IMR-90 (cell line): ENCODE data around the gene SLC3A2. TPM values are rescaled to one million over a fixed set of nuclear protein-coding genes. Genes with fewer than 3 reads are reported as not detected.

Experiments used
- ATAC-seq: fragments of 200-7000 bp; cut with Tn5 transposase; 2 replicates; pipeline ENCODE4 v1.9.1; 2020; ENCODE audit warnings: low read depth, mild to moderate bottlenecking, moderate library complexity
- BruUV-seq: library from RNA; stranded (reverse); fragments of 400-500 nt; replicated peaks from 2 replicates; lab custom pipeline; 2021; lab: Mats Ljungman, UMichigan
- CTCF ChIA-PET: fragments of 300-600 bp; formaldehyde crosslinking; extraction: SDS; loops from one replicate; lab custom pipeline; 2021; ENCODE audit warnings: antibody characterized with exemption; lab: Yijun Ruan, JAX
- POLR2A ChIA-PET: fragments of 300-600 bp; sonication (Branson Sonifier 250); formaldehyde crosslinking; loops from one replicate; lab custom pipeline; 2022; ENCODE audit warnings: antibody characterized with exemption; ENCODE audit not compliant: unreplicated experiment; lab: Charles Lee
- DNase-seq: peaks from one replicate; pipeline ENCODE4 v3.0.0; 2013
- H2AFZ ChIP-seq: replicated peaks from 2 replicates; pipeline ENCODE3; 2013; ENCODE audit warnings: low read length, mild to moderate bottlenecking; ENCODE audit not compliant: poor library complexity
- H2AK5ac ChIP-seq: 2 replicates; pipeline ENCODE4 v1.6.1; 2013; ENCODE audit warnings: low read depth, low read length, inconsistent platforms
- H2AK9ac ChIP-seq: replicated peaks from 2 replicates; pipeline ENCODE3; 2013; ENCODE audit warnings: mild to moderate bottlenecking, low read depth, low read length, moderate library complexity; ENCODE audit not compliant: poor library complexity
- H2BK120ac ChIP-seq: 2 replicates; pipeline ENCODE4 v1.6.1; 2013; ENCODE audit warnings: low read depth, low read length, inconsistent platforms
- H2BK15ac ChIP-seq: 3 replicates; pipeline ENCODE4 v1.6.1; 2013; ENCODE audit warnings: low read depth, low read length, inconsistent platforms
- H2BK20ac ChIP-seq: 2 replicates; pipeline ENCODE4 v1.6.1; 2013; ENCODE audit warnings: low read depth, mild to moderate bottlenecking, inconsistent platforms, low read length, moderate library complexity
- H2BK5ac ChIP-seq: 2 replicates; pipeline ENCODE4 v1.6.1; 2013; ENCODE audit warnings: mild to moderate bottlenecking, low read depth, low read length, inconsistent platforms; ENCODE audit not compliant: poor library complexity, severe bottlenecking
- H3K14ac ChIP-seq: replicated peaks from 2 replicates; pipeline ENCODE4 v1.6.1; 2013; ENCODE audit warnings: low read depth, low read length, inconsistent platforms
- H3K18ac ChIP-seq: 2 replicates; pipeline ENCODE4 v1.6.1; 2013; ENCODE audit warnings: low read depth, low read length, control low read depth
- H3K23ac ChIP-seq: 2 replicates; pipeline ENCODE4 v1.6.1; 2013; ENCODE audit warnings: low read depth, low read length, inconsistent platforms
- H3K27ac ChIP-seq: 2 replicates; pipeline ENCODE4 v1.5.1; 2013; ENCODE audit warnings: mild to moderate bottlenecking, control low read depth, low read length; ENCODE audit not compliant: insufficient read depth
- H3K27me3 ChIP-seq: 2 replicates; pipeline ENCODE4 v1.6.1; 2013; ENCODE audit warnings: low read length; ENCODE audit not compliant: control insufficient read depth, insufficient read depth
- H3K36me3 ChIP-seq: 2 replicates; pipeline ENCODE4 v1.6.1; 2013; ENCODE audit warnings: low read length, mixed read lengths; ENCODE audit not compliant: control insufficient read depth, insufficient read depth
- H3K4ac ChIP-seq: 2 replicates; pipeline ENCODE4 v1.6.1; 2013; ENCODE audit warnings: low read depth, low read length, inconsistent platforms
- H3K4me1 ChIP-seq: 2 replicates; pipeline ENCODE4 v1.6.1; 2013; ENCODE audit warnings: low read length, mixed read lengths; ENCODE audit not compliant: control insufficient read depth, insufficient read depth
- H3K4me2 ChIP-seq: 2 replicates; pipeline ENCODE4 v1.6.1; 2013; ENCODE audit warnings: low read depth, mild to moderate bottlenecking, control low read depth, low read length, moderate library complexity
- H3K4me3 ChIP-seq: 2 replicates; pipeline ENCODE4 v1.5.1; 2013; ENCODE audit warnings: low read depth, mild to moderate bottlenecking, control low read depth, low read length, moderate library complexity; ENCODE audit not compliant: insufficient read depth
- H3K56ac ChIP-seq: 2 replicates; pipeline ENCODE4 v1.6.1; 2013; ENCODE audit warnings: low read length, inconsistent platforms; ENCODE audit not compliant: insufficient read depth; ENCODE audit errors: extremely low read depth
- H3K79me1 ChIP-seq, 2 experiments: 2 replicates each; pipeline ENCODE4 v1.6.1; 2013; ENCODE audit warnings: low read length in 2 of 2, inconsistent platforms in 1 of 2, low read depth in 1 of 2
- H3K9ac ChIP-seq: 2 replicates; pipeline ENCODE4 v1.6.1; 2013; ENCODE audit warnings: low read depth, low read length, control low read depth
- H3K9me1 ChIP-seq: 2 replicates; pipeline ENCODE4 v1.6.1; 2013; ENCODE audit warnings: low read length, inconsistent platforms; ENCODE audit not compliant: insufficient read depth
- H3K9me3 ChIP-seq: 2 replicates; pipeline ENCODE4 v1.6.1; 2013; ENCODE audit warnings: low read length; ENCODE audit not compliant: control insufficient read depth, insufficient read depth
- H4K20me1 ChIP-seq: 2 replicates; pipeline ENCODE4 v1.6.1; 2013; ENCODE audit warnings: low read length, inconsistent platforms; ENCODE audit not compliant: insufficient read depth
- H4K5ac ChIP-seq: 2 replicates; pipeline ENCODE4 v1.6.1; 2013; ENCODE audit warnings: mild to moderate bottlenecking, low read depth, low read length, control low read depth
- H4K8ac ChIP-seq, 2 experiments: 2 replicates each; pipeline ENCODE4 v1.6.1; 2013; ENCODE audit warnings: low read depth in 2 of 2, low read length in 2 of 2, control low read depth in 1 of 2, inconsistent platforms in 1 of 2
- H4K91ac ChIP-seq: 2 replicates; pipeline ENCODE4 v1.6.1; 2013; ENCODE audit warnings: low read depth, low read length, inconsistent platforms; ENCODE audit not compliant: insufficient read depth
- BHLHE40 ChIP-seq: fragments of 150-350 bp; IDR thresholded peaks from 2 replicates; pipeline ENCODE4 v1.6.1; 2016; ENCODE audit warnings: mild to moderate bottlenecking, low read depth, low read length
- CEBPB ChIP-seq: IDR thresholded peaks from 2 replicates; pipeline ENCODE4 v1.6.1; 2012; ENCODE audit warnings: low read depth, low read length, improper control_type of control experiment
- CHD1 ChIP-seq: IDR thresholded peaks from 2 replicates; pipeline ENCODE4 v1.6.1; 2012; ENCODE audit warnings: low read depth, low read length, improper control_type of control experiment
- MXI1 ChIP-seq: IDR thresholded peaks from 2 replicates; pipeline ENCODE4 v1.6.1; 2012; ENCODE audit warnings: low read depth, mild to moderate bottlenecking, low read length, moderate library complexity, borderline replicate concordance
- NFE2L2 ChIP-seq: fragments of 150-350 bp; IDR thresholded peaks from 2 replicates; pipeline ENCODE4 v1.6.1; 2016; ENCODE audit warnings: low read depth, mild to moderate bottlenecking, low read length
- POLR2A ChIP-seq: IDR thresholded peaks from 2 replicates; pipeline ENCODE4 v1.6.1; 2012; ENCODE audit warnings: mild to moderate bottlenecking, low read depth, low read length
- RCOR1 ChIP-seq: IDR thresholded peaks from 2 replicates; pipeline ENCODE4 v1.6.1; 2012; ENCODE audit warnings: mild to moderate bottlenecking, low read length, improper control_type of control experiment; ENCODE audit not compliant: insufficient replicate concordance
- SMC3 ChIP-seq: fragments of 150-350 bp; IDR thresholded peaks from 2 replicates; pipeline ENCODE4 v1.6.1; 2016; ENCODE audit warnings: low read depth, mild to moderate bottlenecking, antibody characterized with exemption, low read length, moderate library complexity
- WGBS, 2 experiments: methylation state at CpG; one replicate each; pipeline versions ENCODE4 v1.1.5 to v1.1.7; 2013; ENCODE audit warnings: missing lambda C conversion rate in 2 of 2; ENCODE audit not compliant: insufficient read length in 1 of 2; ENCODE audit errors: extremely low coverage in 2 of 2; 5-methylcytosine and 5-hydroxymethylcytosine counted together
- dilution Hi-C: fragments of 300-500 bp; cut with HindIII; formaldehyde crosslinking; loops from one replicate; pipeline ENCODE4 v1.14.3; 2018; ENCODE audit warnings: low sequenced_read_pairs; ENCODE audit not compliant: unreplicated experiment
- in situ Hi-C: fragments of 300-500 bp; cut with MboI; formaldehyde crosslinking; loops from 3 replicates; pipeline ENCODE4 v1.14.3; 2019; ENCODE audit warnings: low sequenced_read_pairs, inconsistent platforms, mixed read lengths
- intact Hi-C: fragments of 100-400 bp; cut with micrococcal nuclease; formaldehyde crosslinking; loops from 2 replicates; pipeline ENCODE4 v1.10.0; 2022
- polyA plus RNA-seq, 3 experiments: library from polyadenylated mRNA; depleted of rRNA; stranded (reverse); fragments of >200 nt; gene quantifications; 2 replicates each; pipeline ENCODE4 v1.2.3, GENCODE V29; 2012; ENCODE audit warnings: low replicate concordance in 1 of 3
- total RNA-seq: library from RNA; depleted of rRNA; stranded (reverse); fragments of >200 nt; gene quantifications from 2 replicates; pipeline ENCODE4 v1.2.3, GENCODE V29; 2012
- TF ChIP-seq, protein P1 (sequence below): conservative IDR thresholded peaks from 2 replicates; pipeline ENCODE4 v1.5.1; 2012; ENCODE audit warnings: mild to moderate bottlenecking, low read depth, low read length, improper control_type of control experiment
- TF ChIP-seq, protein P2 (sequence below): fragments of 150-350 bp; IDR thresholded peaks from 2 replicates; pipeline ENCODE4 v1.6.1; 2017; ENCODE audit warnings: mild to moderate bottlenecking, antibody characterized with exemption, low read length, low read depth

Gene SLC3A2
- total and polyA plus RNA-seq, 2 of the 4 experiments (the other 2 are of a cell fraction): 140 to 239 TPM

DNA sequence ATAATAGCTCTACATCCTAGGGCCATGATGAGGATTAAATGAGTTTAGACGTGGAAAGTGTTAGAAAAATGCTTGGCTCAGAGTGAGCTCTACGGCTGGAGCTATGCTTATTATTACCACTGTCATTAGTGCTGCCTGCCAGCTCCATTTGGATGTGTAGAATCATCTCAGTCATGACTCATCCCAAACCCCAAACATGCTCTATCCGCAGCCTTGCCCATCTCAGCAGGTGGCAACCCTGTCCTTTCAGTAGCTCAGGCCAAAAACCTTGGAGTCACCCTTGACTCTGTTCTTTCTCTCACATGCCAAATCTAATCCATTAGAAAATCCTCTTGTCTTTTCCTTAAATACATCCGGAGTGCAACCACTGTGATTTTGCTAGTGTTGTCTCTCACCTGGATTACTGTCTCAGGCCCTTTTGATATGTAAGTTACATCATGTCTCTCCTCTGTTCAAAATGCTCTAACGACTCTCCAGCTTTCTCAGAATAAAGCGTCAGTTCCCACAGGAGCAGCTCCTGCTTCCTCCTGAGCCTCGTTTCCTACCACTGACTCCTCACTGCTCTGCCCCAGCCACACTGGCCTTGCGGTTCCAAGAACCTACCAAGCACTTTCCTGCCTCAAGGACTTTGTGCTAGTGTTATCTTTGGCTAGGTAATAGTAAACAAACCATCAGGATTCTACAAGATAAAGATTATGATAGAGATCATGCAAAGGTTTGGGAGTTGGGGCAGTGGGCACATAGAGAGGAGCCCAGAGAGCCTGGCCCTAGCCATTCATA lies 51.0 kb downstream of the SLC3A2 start:
- H4K20me1 ChIP-seq: no peaks in the 10 kb centered on the region
- ATAC-seq: no peak
- in situ Hi-C loops: no loop called here
- TF ChIP-seq, protein P1, sequence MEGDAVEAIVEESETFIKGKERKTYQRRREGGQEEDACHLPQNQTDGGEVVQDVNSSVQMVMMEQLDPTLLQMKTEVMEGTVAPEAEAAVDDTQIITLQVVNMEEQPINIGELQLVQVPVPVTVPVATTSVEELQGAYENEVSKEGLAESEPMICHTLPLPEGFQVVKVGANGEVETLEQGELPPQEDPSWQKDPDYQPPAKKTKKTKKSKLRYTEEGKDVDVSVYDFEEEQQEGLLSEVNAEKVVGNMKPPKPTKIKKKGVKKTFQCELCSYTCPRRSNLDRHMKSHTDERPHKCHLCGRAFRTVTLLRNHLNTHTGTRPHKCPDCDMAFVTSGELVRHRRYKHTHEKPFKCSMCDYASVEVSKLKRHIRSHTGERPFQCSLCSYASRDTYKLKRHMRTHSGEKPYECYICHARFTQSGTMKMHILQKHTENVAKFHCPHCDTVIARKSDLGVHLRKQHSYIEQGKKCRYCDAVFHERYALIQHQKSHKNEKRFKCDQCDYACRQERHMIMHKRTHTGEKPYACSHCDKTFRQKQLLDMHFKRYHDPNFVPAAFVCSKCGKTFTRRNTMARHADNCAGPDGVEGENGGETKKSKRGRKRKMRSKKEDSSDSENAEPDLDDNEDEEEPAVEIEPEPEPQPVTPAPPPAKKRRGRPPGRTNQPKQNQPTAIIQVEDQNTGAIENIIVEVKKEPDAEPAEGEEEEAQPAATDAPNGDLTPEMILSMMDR: no peak
- TF ChIP-seq POLR2A (no peak), MXI1 (no peak), RCOR1 (no peak), CEBPB (no peak), BHLHE40 (no peak), CHD1 (no peak), NFE2L2 (no peak), SMC3 (no peak)
- TF ChIP-seq, protein P2, sequence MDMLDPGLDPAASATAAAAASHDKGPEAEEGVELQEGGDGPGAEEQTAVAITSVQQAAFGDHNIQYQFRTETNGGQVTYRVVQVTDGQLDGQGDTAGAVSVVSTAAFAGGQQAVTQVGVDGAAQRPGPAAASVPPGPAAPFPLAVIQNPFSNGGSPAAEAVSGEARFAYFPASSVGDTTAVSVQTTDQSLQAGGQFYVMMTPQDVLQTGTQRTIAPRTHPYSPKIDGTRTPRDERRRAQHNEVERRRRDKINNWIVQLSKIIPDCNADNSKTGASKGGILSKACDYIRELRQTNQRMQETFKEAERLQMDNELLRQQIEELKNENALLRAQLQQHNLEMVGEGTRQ: no peak
- peaks cover 41% of the 10 kb centered on the region for H3K27me3 ChIP-seq
- BruUV-seq: no TSS peak
- no peak overlapping the region for H3K56ac ChIP-seq
- no peak overlapping the region for H4K91ac ChIP-seq
- dilution Hi-C loops: no loop called here
- H2BK15ac ChIP-seq: no peak overlapping the region
- no peak overlapping the region for H3K23ac ChIP-seq
- H2BK120ac ChIP-seq: no peak overlapping the region
- H3K9me1 ChIP-seq: no peaks in the 10 kb centered on the region
- no peak overlapping the region for H3K27ac ChIP-seq
- H3K18ac ChIP-seq: no peak overlapping the region
- H3K4me1 ChIP-seq: no peaks in the 10 kb centered on the region
- DNase-seq: no peak
- no peak overlapping the region for H2AFZ ChIP-seq
- H3K9me3 ChIP-seq: no peaks in the 10 kb centered on the region
- no peak overlapping the region for H3K9ac ChIP-seq
- no peak overlapping the region for H2BK5ac ChIP-seq
- H4K8ac ChIP-seq: no peak overlapping the region
- intact Hi-C loops: no loop called here
- no peak overlapping the region for H3K4me3 ChIP-seq
- H2BK20ac ChIP-seq: no peak overlapping the region
- no peak overlapping the region for H2AK9ac ChIP-seq
- no peak overlapping the region for H3K4ac ChIP-seq
- H3K4me2 ChIP-seq: no peak overlapping the region
- no peaks in the 10 kb centered on the region for H3K79me1 ChIP-seq
- 52% methylated on average over 4 of the region's 8 CpGs; no CpG with 5 or more reads in 1 of the 2 experiments for WGBS, 2 experiments
- CTCF ChIA-PET: interaction anchor here (0.6 kb wide), 1 partner anchor 44 kb away, joined by 3 read pairs; no protein-coding TSS in a partner anchor
- H2AK5ac ChIP-seq: no peak overlapping the region
- no peak overlapping the region for H3K14ac ChIP-seq
- no peaks in the 10 kb centered on the region for H3K36me3 ChIP-seq
- POLR2A ChIA-PET: no interaction called here
- no peak overlapping the region for H4K5ac ChIP-seq
